Dermis blood vessel endothelial cell (primary cell): ENCODE results near the gene PTPRD. TPM values are rescaled to one million over a fixed set of nuclear protein-coding genes. Genes with fewer than 3 reads are reported as not detected.

ENCODE experiments used
- DNase-seq: peaks from one replicate; pipeline ENCODE4 v3.0.0; 2010
- total RNA-seq: library from RNA; depleted of rRNA; stranded (reverse); fragments of >200 nt; gene quantifications from 2 replicates; pipeline ENCODE4 v1.2.3, GENCODE V29; 2014

The PTPRD gene
- total RNA-seq, 1 donor from 2014 or later = 3.2 TPM

- no peak for DNase-seq
Observed at GRCh38 chr9:8852301-8852864, 1760.4 kb downstream of the PTPRD start.

- no peak for DNase-seq
Observed at GRCh38 chr9:8850914-8851313, 1761.9 kb downstream of the PTPRD start.

GRCh38 chr9:8845808-8846207 is 1767.0 kb downstream of the PTPRD start:
- DNase-seq = no peak

- DNase-seq = no peak
Observed at GRCh38 chr9:8845376-8845775, 1767.4 kb downstream of the PTPRD start.

GRCh38 chr9:8844549-8844948 is 1768.3 kb downstream of the PTPRD start:
- no peak for DNase-seq

- no peak for DNase-seq
Observed at GRCh38 chr9:8842402-8843193, 1770.2 kb downstream of the PTPRD start.

GRCh38 chr9:8838136-8838535 is 1774.7 kb downstream of the PTPRD start:
- no peak for DNase-seq

- DNase-seq = no peak
Observed at GRCh38 chr9:8835291-8835690, 1777.5 kb downstream of the PTPRD start.

GRCh38 chr9:8832955-8833354 is 1779.8 kb downstream of the PTPRD start:
- no peak for DNase-seq

GRCh38 chr9:8832386-8832785 is 1780.4 kb downstream of the PTPRD start:
- DNase-seq = no peak

- DNase-seq = no peak
Observed at GRCh38 chr9:8831568-8831967, 1781.2 kb downstream of the PTPRD start.

- DNase-seq = no peak
Observed at GRCh38 chr9:8826281-8826680, 1786.5 kb downstream of the PTPRD start.

GRCh38 chr9:8825585-8826147 is 1787.1 kb downstream of the PTPRD start:
- no peak for DNase-seq

GRCh38 chr9:8823131-8823895 is 1789.5 kb downstream of the PTPRD start:
- DNase-seq = no peak

GRCh38 chr9:8822667-8823025 is 1790.2 kb downstream of the PTPRD start:
- DNase-seq = no peak

- DNase-seq = no peak
Observed at GRCh38 chr9:8821910-8822666, 1790.7 kb downstream of the PTPRD start.

GRCh38 chr9:8817335-8817734 is 1795.5 kb downstream of the PTPRD start:
- no peak for DNase-seq

GRCh38 chr9:8816361-8816760 is 1796.4 kb downstream of the PTPRD start:
- peak; percentile 48 for DNase-seq

GRCh38 chr9:8815931-8816330 is 1796.9 kb downstream of the PTPRD start:
- no peak for DNase-seq

- DNase-seq = no peak
Observed at GRCh38 chr9:8815219-8815618, 1797.6 kb downstream of the PTPRD start.

GRCh38 chr9:8812888-8813287 is 1799.9 kb downstream of the PTPRD start:
- DNase-seq = no peak

- DNase-seq = no peak
Observed at GRCh38 chr9:8809741-8810140, 1803.1 kb downstream of the PTPRD start.

- no peak for DNase-seq
Observed at GRCh38 chr9:8806150-8806549, 1806.7 kb downstream of the PTPRD start.
